Measurements from ENCODE around the gene COX11. TPM values are rescaled to one million over a fixed set of nuclear protein-coding genes. Genes with fewer than 3 reads are reported as not detected.
A peak's percentile ranks its signal among the peaks of the same experiment; 100 is the strongest.

COX11 gene
- total and polyA plus RNA-seq, 12 donors, result 18.9 to 64.6 (median 55.8) TPM

DNA sequence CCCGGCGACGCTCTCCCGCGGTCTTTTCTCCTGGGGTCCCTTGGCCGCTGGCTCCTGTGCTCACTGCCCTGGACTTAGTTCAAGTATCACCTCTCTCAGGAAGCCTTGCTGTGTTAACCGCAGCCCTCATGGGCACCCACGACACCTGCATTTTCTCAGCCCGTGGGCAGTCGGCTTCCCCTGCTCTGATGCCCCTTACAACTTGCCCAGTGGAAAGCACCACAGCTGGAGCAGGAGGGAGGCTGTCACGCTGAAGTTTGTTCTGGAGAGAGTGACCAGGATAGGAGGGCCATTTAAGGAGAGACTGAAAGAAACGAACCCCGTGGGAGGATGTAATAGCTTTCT, 506 bp upstream of the COX11 start:
- Histone ChIP-seq H3K4me3 (peak overlapping the region; percentile 75 to 98 (median 84)), H3K27ac (peak overlapping the region; percentile 51 to 91 (median 86)), H3K36me3 (peaks cover 0 to 17% (median 8%) of the 10 kb centered on the region in 9 donors), H3K9me3 (no peaks in the 10 kb centered on the region), H3K4me1 (peaks cover 3 to 32% (median 26%) of the 10 kb centered on the region in 9 donors), H3K27me3 (no peaks in the 10 kb centered on the region)
- 0 to 1% methylated on average over 13 of the region's 13 CpGs for WGBS, 2 donors
- peak in 1 of 2 donors; percentile 20 for DNase-seq
- TF ChIP-seq, protein P1, sequence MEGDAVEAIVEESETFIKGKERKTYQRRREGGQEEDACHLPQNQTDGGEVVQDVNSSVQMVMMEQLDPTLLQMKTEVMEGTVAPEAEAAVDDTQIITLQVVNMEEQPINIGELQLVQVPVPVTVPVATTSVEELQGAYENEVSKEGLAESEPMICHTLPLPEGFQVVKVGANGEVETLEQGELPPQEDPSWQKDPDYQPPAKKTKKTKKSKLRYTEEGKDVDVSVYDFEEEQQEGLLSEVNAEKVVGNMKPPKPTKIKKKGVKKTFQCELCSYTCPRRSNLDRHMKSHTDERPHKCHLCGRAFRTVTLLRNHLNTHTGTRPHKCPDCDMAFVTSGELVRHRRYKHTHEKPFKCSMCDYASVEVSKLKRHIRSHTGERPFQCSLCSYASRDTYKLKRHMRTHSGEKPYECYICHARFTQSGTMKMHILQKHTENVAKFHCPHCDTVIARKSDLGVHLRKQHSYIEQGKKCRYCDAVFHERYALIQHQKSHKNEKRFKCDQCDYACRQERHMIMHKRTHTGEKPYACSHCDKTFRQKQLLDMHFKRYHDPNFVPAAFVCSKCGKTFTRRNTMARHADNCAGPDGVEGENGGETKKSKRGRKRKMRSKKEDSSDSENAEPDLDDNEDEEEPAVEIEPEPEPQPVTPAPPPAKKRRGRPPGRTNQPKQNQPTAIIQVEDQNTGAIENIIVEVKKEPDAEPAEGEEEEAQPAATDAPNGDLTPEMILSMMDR (IDR thresholded peaks at IDR 0.05), result no peak
- ATAC-seq, result peak; percentile 47 to 76 (median 70)
- intact Hi-C loops (cut with DNase I), result no loop called here

DNA sequence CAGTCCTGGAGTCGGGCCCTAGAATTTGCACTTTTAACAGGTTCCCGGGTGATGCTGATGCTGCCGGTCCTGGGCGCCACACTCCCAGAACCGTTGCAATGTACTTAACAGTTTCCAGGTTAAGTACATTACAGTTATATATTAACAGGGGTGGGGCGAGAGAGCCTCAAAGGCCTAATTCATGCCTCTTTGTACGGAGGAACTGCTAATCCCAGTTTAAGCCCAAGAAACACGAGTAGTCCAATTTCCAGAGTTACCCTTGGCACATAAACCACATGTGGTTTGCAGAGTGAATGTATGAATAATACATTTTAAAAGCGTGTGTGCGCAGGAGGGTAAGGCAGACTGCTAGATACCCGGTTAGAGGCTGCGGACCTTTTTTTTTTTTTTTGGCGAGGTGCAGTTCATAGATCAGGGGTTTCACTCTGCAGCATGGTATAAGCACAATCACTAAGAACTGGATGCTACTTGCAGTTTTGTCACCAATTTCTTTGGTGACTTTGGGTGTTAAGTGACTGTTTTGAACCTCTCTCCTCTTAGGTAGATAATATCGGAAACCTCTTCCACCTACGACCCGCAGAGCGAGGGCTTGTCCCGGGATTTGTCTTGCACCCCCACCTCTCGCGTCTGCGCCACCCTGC, 713 bp downstream of the COX11 start:
- ATAC-seq (peak in 4 of 8 donors; percentile 1 to 6 (median 4)), DNase-seq (peak in 1 of 2 donors; percentile 32)
- Histone ChIP-seq H3K27me3 (no peaks in the 10 kb centered on the region), H3K27ac (peak overlapping the region in 9 of 10 donors; percentile 75 to 91 (median 86)), H3K4me3 (peak overlapping the region; percentile 75 to 98 (median 84)), H3K4me1 (peaks cover 3 to 32% (median 26%) of the 10 kb centered on the region in 9 donors), H3K36me3 (peaks cover 0 to 29% (median 19%) of the 10 kb centered on the region in 9 donors), H3K9me3 (no peaks in the 10 kb centered on the region)
- 2% methylated on average over 21 of the region's 21 CpGs for WGBS, 2 donors
- intact Hi-C loops (cut with DNase I), result no loop called here
- TF ChIP-seq, protein P1 (IDR thresholded peaks at IDR 0.05), result no peak

DNA sequence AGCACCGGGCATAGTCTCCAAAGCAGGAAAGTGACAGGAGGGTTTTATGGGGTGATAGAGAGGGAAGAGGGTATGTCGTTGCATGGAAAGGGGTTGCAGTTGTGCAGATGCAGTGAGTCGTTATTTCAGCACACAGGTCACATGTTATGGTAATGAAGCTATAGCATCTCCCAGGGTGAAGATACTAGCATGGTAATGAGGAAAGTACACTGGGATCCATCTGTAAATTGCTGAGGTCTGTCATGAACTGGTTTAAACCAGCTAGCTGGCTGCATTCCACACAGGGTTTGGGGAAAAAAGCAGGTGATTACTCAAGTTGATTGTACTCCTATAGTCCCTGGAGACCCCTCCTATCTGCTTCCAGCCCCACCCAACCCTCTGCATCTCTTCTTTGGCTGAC, 11.7 kb downstream of the COX11 start:
- Histone ChIP-seq H3K9me3 (no peaks in the 10 kb centered on the region), H3K4me3 (no peak overlapping the region), H3K27ac (no peak overlapping the region), H3K4me1 (no peaks in the 10 kb centered on the region), H3K27me3 (no peaks in the 10 kb centered on the region), H3K36me3 (peaks cover 0 to 86% (median 18%) of the 10 kb centered on the region in 9 donors)
- TF ChIP-seq, protein P1 (IDR thresholded peaks at IDR 0.05), result no peak
- no peak for DNase-seq
- 78 to 79% methylated on average over 3 of the region's 3 CpGs for WGBS, 2 donors
- ATAC-seq, result no peak
- intact Hi-C loops (cut with DNase I), result no loop called here

DNA sequence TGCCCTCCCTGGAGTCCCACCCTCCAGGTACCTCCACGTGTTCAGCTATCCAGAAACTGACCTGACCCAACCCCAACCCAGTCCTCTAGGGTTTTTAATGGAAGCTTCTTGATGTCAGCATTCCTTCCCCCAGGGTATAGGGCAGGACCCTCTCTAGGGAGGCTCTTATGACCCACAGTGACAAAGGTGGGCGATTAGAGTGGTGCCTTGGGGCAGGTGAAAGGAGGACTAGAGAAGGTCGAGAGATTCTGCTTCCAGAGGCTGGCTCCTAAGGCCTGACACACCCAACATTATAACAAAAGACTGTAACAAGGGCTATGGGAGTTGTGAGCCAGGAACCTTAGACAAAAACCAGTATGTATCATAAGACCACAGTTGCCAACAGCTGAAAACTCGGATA, 17.2 kb downstream of the COX11 start:
- no peak for ATAC-seq
- intact Hi-C loops (cut with DNase I), result no loop called here
- Histone ChIP-seq H3K27ac (no peak overlapping the region), H3K36me3 (peaks cover 0 to 54% (median 0%) of the 10 kb centered on the region in 9 donors), H3K9me3 (no peaks in the 10 kb centered on the region), H3K27me3 (no peaks in the 10 kb centered on the region), H3K4me1 (no peaks in the 10 kb centered on the region), H3K4me3 (no peak overlapping the region)
- DNase-seq, result no peak
- 75 to 91% methylated on average over 4 of the region's 4 CpGs for WGBS, 2 donors
- TF ChIP-seq, protein P1 (IDR thresholded peaks at IDR 0.05), result no peak

All from heart right ventricle (tissue), 16 donors.